Measurements from ENCODE around the gene CHRM4.
"Not testable (repeated sequence)": the region's sequence is repeated elsewhere in the genome, so short reads cannot be mapped to it uniquely, and the experiment has no call there.

GRCh38 chr11:46379482-46380293 is 11.9 kb downstream of the CHRM4 start:
- TF ChIP-seq CTCF (IDR thresholded peaks at IDR 0.05); ZFX (IDR thresholded peaks at IDR 0.05; ENCODE audit: borderline replicate concordance): not testable (repeated sequence)

Data from 22Rv1 (cell line).